Activated CD4-positive, alpha-beta T cell treated with anti-CD3 and anti-CD28 coated beads, Interleukin-2, amount 10 ng/mL, durations not matched to agents 24 days and 14 days (primary cell): ENCODE data around the gene UQCRFS1. TPM values are rescaled to one million over a fixed set of nuclear protein-coding genes. Genes with fewer than 3 reads are reported as not detected.
"Not testable (repeated sequence)": the region's sequence is repeated elsewhere in the genome, so short reads cannot be mapped to it uniquely, and the experiment has no call there.

ENCODE experiments used
- DNase-seq: peaks from one replicate; pipeline ENCODE4 v3.0.0; 2022
- H3K27ac Mint-ChIP-seq: one replicate; pipeline ENCODE4 v1.8.0; 2022; ENCODE audit warnings: mild to moderate bottlenecking, mixed read lengths
- H3K27me3 Mint-ChIP-seq: one replicate; pipeline ENCODE4 v1.8.0; 2022; ENCODE audit warnings: mixed read lengths
- H3K36me3 Mint-ChIP-seq: one replicate; pipeline ENCODE4 v1.8.0; 2022; ENCODE audit warnings: low read depth, mild to moderate bottlenecking, mixed read lengths
- H3K4me1 Mint-ChIP-seq: one replicate; pipeline ENCODE4 v1.8.0; 2021; ENCODE audit warnings: mixed read lengths
- H3K4me3 Mint-ChIP-seq: one replicate; pipeline ENCODE4 v1.8.0; 2022; ENCODE audit warnings: mild to moderate bottlenecking, moderate library complexity, mixed read lengths
- H3K9me3 Mint-ChIP-seq: one replicate; pipeline ENCODE4 v1.8.0; 2021; ENCODE audit warnings: mixed read lengths
- intact Hi-C: fragments of 100-400 bp; cut with micrococcal nuclease; formaldehyde crosslinking; loops from one replicate; pipeline ENCODE4 v1.15.1; 2023
- total RNA-seq: library from RNA; stranded (reverse); gene quantifications from 2 replicates; pipeline ENCODE4 v1.2.3, GENCODE V29; 2022

Gene UQCRFS1
- 44.5 and 45.4 TPM in 2 replicates for total RNA-seq

- peaks cover 5% of the 10 kb centered on the region for H3K27me3 Mint-ChIP-seq
- intact Hi-C loops, result loop anchor here (2.0 to 5.0 kb wide), 2 partner anchors 394 to 1420 kb away; partner anchors contain the start of gene POP4
Observed at GRCh38 chr19:29212648-29213573, at the start of gene UQCRFS1. Gene UQCRFS1 (minus strand): TSS chr19:29213151. CDS start chr19:29213118, 33 bp downstream.

GRCh38 chr19:29262085-29262484, 49.1 kb upstream of the UQCRFS1 start:
- DNase-seq, result no peak
- intact Hi-C loops, result loop anchor here (5.0 kb wide), 1 partner anchor 525 kb away; no protein-coding TSS in a partner anchor
- H3K27ac Mint-ChIP-seq, result no peak overlapping the region
- H3K27me3 Mint-ChIP-seq, result peaks cover 4% of the 10 kb centered on the region
- no peaks in the 10 kb centered on the region for H3K36me3 Mint-ChIP-seq
- H3K4me1 Mint-ChIP-seq, result no peaks in the 10 kb centered on the region
- H3K4me3 Mint-ChIP-seq, result no peak overlapping the region
- no peaks in the 10 kb centered on the region for H3K9me3 Mint-ChIP-seq

More at GRCh38 chr19:29212648-29213573, at the start of gene UQCRFS1:
- Mint-ChIP-seq H3K27ac (peak within 1 kb of the TSS; percentile 97), H3K4me3 (peak within 1 kb of the TSS; percentile 96), H3K4me1 (peaks cover 38% of the 10 kb centered on the region), H3K9me3 (peaks cover 4% of the 10 kb centered on the region), H3K36me3 (peaks cover 35% of the 10 kb centered on the region)
- peak; percentile 99 for DNase-seq

- no peaks in the 10 kb centered on the region for H3K4me1 Mint-ChIP-seq
- peak; percentile 82 for DNase-seq
- no peaks in the 10 kb centered on the region for H3K9me3 Mint-ChIP-seq
- H3K27ac Mint-ChIP-seq, result no peak overlapping the region
- H3K36me3 Mint-ChIP-seq, result no peaks in the 10 kb centered on the region
- H3K27me3 Mint-ChIP-seq, result peaks cover 4% of the 10 kb centered on the region
- intact Hi-C loops, result loop anchor here (5.0 kb wide), 1 partner anchor 523 kb away; no protein-coding TSS in a partner anchor
- no peak overlapping the region for H3K4me3 Mint-ChIP-seq
Observed at GRCh38 chr19:29260477-29261317, 47.7 kb upstream of the UQCRFS1 start.

- intact Hi-C loops, result loop anchor here (5.0 kb wide), 1 partner anchor 523 kb away; no protein-coding TSS in a partner anchor
Observed at GRCh38 chr19:29259867-29260281, 46.9 kb upstream of the UQCRFS1 start.

GRCh38 chr19:29259153-29259552, 46.2 kb upstream of the UQCRFS1 start:
- Mint-ChIP-seq H3K9me3 (no peaks in the 10 kb centered on the region), H3K4me3 (no peak overlapping the region), H3K27ac (no peak overlapping the region), H3K36me3 (no peaks in the 10 kb centered on the region), H3K4me1 (no peaks in the 10 kb centered on the region), H3K27me3 (peaks cover 2% of the 10 kb centered on the region)
- intact Hi-C loops, result no loop called here
- DNase-seq, result no peak

More at GRCh38 chr19:29259867-29260281, 46.9 kb upstream of the UQCRFS1 start:
- H3K4me1 Mint-ChIP-seq, result no peaks in the 10 kb centered on the region
- peaks cover 4% of the 10 kb centered on the region for H3K27me3 Mint-ChIP-seq
- H3K4me3 Mint-ChIP-seq, result no peak overlapping the region
- H3K36me3 Mint-ChIP-seq, result no peaks in the 10 kb centered on the region
- DNase-seq, result no peak
- no peaks in the 10 kb centered on the region for H3K9me3 Mint-ChIP-seq
- no peak overlapping the region for H3K27ac Mint-ChIP-seq

GRCh38 chr19:29256516-29256915, 43.6 kb upstream of the UQCRFS1 start:
- H3K27me3 Mint-ChIP-seq, result peaks cover 9% of the 10 kb centered on the region
- no peaks in the 10 kb centered on the region for H3K4me1 Mint-ChIP-seq
- no peak overlapping the region for H3K4me3 Mint-ChIP-seq
- H3K9me3 Mint-ChIP-seq, result no peaks in the 10 kb centered on the region
- no peak for DNase-seq
- no peaks in the 10 kb centered on the region for H3K36me3 Mint-ChIP-seq
- no peak overlapping the region for H3K27ac Mint-ChIP-seq
- intact Hi-C loops, result no loop called here

GRCh38 chr19:29255912-29256311, 43.0 kb upstream of the UQCRFS1 start:
- intact Hi-C loops, result no loop called here
- H3K9me3 Mint-ChIP-seq, result no peaks in the 10 kb centered on the region
- no peak overlapping the region for H3K27ac Mint-ChIP-seq
- H3K4me3 Mint-ChIP-seq, result no peak overlapping the region
- no peak for DNase-seq
- H3K36me3 Mint-ChIP-seq, result no peaks in the 10 kb centered on the region
- no peaks in the 10 kb centered on the region for H3K4me1 Mint-ChIP-seq
- H3K27me3 Mint-ChIP-seq, result peaks cover 9% of the 10 kb centered on the region

GRCh38 chr19:29255006-29255405, 42.1 kb upstream of the UQCRFS1 start:
- H3K36me3 Mint-ChIP-seq, result no peaks in the 10 kb centered on the region
- DNase-seq, result no peak
- H3K9me3 Mint-ChIP-seq, result no peaks in the 10 kb centered on the region
- no peak overlapping the region for H3K4me3 Mint-ChIP-seq
- peaks cover 9% of the 10 kb centered on the region for H3K27me3 Mint-ChIP-seq
- no peaks in the 10 kb centered on the region for H3K4me1 Mint-ChIP-seq
- H3K27ac Mint-ChIP-seq, result no peak overlapping the region
- intact Hi-C loops, result no loop called here

GRCh38 chr19:29249798-29250197, 36.8 kb upstream of the UQCRFS1 start:
- H3K27ac Mint-ChIP-seq, H3K36me3 Mint-ChIP-seq, H3K9me3 Mint-ChIP-seq, H3K27me3 Mint-ChIP-seq, intact Hi-C loops, H3K4me1 Mint-ChIP-seq, H3K4me3 Mint-ChIP-seq, DNase-seq: not testable (repeated sequence)

- intact Hi-C loops, result no loop called here
- H3K4me3 Mint-ChIP-seq, result no peak overlapping the region
- H3K36me3 Mint-ChIP-seq, result no peaks in the 10 kb centered on the region
- no peak overlapping the region for H3K27ac Mint-ChIP-seq
- peaks cover 9% of the 10 kb centered on the region for H3K27me3 Mint-ChIP-seq
- no peaks in the 10 kb centered on the region for H3K9me3 Mint-ChIP-seq
- DNase-seq, result no peak
- H3K4me1 Mint-ChIP-seq, result no peaks in the 10 kb centered on the region
Observed at GRCh38 chr19:29248332-29248844, 35.4 kb upstream of the UQCRFS1 start.

GRCh38 chr19:29247872-29248271, 34.9 kb upstream of the UQCRFS1 start:
- no peak for DNase-seq
- Mint-ChIP-seq H3K27me3 (peaks cover 7% of the 10 kb centered on the region), H3K27ac (no peak overlapping the region), H3K9me3 (no peaks in the 10 kb centered on the region), H3K4me3 (no peak overlapping the region), H3K4me1 (no peaks in the 10 kb centered on the region), H3K36me3 (no peaks in the 10 kb centered on the region)
- intact Hi-C loops, result no loop called here

- no peaks in the 10 kb centered on the region for H3K9me3 Mint-ChIP-seq
- no peak for DNase-seq
- no peak overlapping the region for H3K4me3 Mint-ChIP-seq
- intact Hi-C loops, result no loop called here
- H3K36me3 Mint-ChIP-seq, result no peaks in the 10 kb centered on the region
- no peaks in the 10 kb centered on the region for H3K4me1 Mint-ChIP-seq
- peaks cover 3% of the 10 kb centered on the region for H3K27me3 Mint-ChIP-seq
- H3K27ac Mint-ChIP-seq, result no peak overlapping the region
Observed at GRCh38 chr19:29247471-29247870, 34.5 kb upstream of the UQCRFS1 start.

- H3K36me3 Mint-ChIP-seq, result no peaks in the 10 kb centered on the region
- no peaks in the 10 kb centered on the region for H3K4me1 Mint-ChIP-seq
- H3K4me3 Mint-ChIP-seq, result no peak overlapping the region
- no peak for DNase-seq
- intact Hi-C loops, result no loop called here
- H3K27ac Mint-ChIP-seq, result no peak overlapping the region
- no peaks in the 10 kb centered on the region for H3K9me3 Mint-ChIP-seq
- H3K27me3 Mint-ChIP-seq, result no peaks in the 10 kb centered on the region
Observed at GRCh38 chr19:29247051-29247450, 34.1 kb upstream of the UQCRFS1 start.
